Fibroblast of upper back skin (primary cell): ENCODE measurements around the gene FRMD3.
"Not testable (repeated sequence)": the region's sequence is repeated elsewhere in the genome, so short reads cannot be mapped to it uniquely, and the experiment has no call there.

Experiments used
- DNase-seq: peaks from one replicate; pipeline ENCODE4 v3.0.0-alpha.2; 2013

FRMD3 gene

DNA sequence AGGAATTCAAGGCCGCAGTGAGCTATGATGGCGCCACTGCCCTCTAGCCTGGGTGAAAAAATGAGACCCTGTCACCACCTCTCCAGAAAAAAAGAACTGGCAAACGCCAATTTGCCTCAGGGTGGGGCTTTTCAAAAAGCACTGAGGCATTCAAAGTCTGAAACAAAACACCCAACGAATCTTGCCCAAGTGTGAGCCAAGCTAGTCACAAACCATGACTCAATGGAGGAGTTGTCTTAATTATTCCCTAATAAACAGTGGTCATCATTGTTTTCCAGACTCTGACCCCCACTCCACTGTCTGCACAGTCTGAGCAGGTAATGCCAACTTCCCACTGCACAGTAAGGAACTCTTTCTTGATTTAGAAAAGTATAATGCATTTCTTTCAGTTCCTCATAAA, 16.8 kb downstream of the FRMD3 start:
- DNase-seq, result no peak

GRCh38 chr9:83521011-83521410, 17.2 kb downstream of the FRMD3 start:
- no peak for DNase-seq

GRCh38 chr9:83520292-83520691, 17.9 kb downstream of the FRMD3 start:
- DNase-seq, result peak; percentile 21

GRCh38 chr9:83517980-83518379, 20.2 kb downstream of the FRMD3 start:
- DNase-seq, result not testable (repeated sequence)

GRCh38 chr9:83514767-83515166, 23.4 kb downstream of the FRMD3 start:
- no peak for DNase-seq

- no peak for DNase-seq
Measured at GRCh38 chr9:83512621-83513020, 25.6 kb downstream of the FRMD3 start.

GRCh38 chr9:83511051-83511450, 27.1 kb downstream of the FRMD3 start:
- peak; percentile 26 for DNase-seq

- DNase-seq, result peak; percentile 98
Measured at GRCh38 chr9:83509402-83509801, 28.8 kb downstream of the FRMD3 start.

DNA sequence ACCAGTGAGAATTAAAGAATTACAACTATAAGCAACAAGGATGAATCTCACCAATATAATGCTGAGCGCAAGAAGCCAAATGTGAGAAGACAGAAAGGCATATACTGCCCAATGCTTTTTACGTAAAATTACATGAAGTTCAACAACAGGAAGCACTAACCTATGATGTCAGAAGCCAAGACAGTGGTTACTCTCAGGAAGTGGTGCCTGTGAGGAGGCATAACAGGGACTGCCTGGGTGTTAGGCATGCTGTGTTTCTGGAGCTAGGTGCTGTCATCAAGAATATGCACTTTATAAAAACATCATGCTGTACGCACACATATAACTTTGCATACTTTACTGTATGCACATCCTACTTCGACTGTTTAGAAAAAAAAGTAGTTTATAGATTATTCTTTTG, 30.1 kb downstream of the FRMD3 start:
- peak; percentile 23 for DNase-seq

DNA sequence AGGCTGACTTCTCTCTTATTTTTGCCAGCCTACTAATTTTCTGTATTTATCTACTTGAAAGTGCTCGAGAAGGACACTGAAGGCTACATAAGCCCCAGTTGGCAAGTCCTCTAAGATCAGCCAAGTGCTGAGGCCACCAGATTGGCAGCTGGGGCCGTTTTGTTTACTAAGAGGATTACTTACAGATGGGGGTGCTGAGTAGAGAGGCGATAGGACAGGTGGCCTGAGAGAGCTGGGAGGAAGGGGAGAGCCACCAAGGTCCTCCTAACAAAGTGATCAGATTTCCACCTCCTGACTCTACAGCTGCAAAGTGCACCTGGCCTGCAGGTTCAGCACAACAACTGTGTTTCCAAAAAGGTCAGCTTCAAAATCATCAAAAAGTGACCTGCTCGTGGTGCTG, 32.9 kb downstream of the FRMD3 start:
- no peak for DNase-seq

- DNase-seq, result no peak
Measured at GRCh38 chr9:83503866-83504265, 34.3 kb downstream of the FRMD3 start.

DNA sequence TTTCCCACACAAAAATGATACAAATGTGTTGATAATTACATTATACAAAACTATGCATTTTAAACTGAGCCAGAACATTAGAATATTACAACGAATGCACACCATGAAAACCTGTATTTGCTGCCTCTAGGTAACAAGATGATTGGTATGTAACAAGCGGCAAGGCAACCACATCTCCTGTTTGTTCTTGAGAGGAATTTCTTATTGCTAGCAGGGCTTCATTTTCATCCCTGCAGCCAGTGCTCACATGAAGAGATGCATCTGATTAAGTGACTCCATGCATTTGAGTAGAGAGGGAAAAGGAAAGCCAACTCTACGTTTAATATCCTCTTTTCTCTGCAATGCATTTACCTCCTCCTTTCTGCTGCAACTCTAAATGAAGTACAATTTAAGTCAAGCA, 36.6 kb downstream of the FRMD3 start:
- DNase-seq, result peak; percentile 40

GRCh38 chr9:83497441-83497840, 40.8 kb downstream of the FRMD3 start:
- no peak for DNase-seq

DNA sequence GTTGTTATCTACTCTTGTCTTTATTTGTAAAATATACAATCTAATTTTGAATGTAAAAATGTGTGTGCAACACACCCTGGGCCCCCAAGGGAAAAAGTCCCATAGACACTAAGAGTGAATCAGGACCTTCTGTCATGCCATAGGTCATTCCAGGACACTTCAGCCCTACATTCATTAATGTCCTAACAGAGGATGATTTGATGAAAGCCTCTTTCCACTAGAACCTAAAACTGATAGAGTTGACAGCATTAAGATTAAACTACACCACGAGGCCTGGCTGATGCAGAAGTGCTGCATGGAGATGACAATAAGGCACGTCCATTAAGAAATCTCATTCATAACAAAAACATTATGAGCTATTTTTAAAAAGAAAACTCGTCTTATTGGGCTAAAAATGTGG, 46.2 kb downstream of the FRMD3 start:
- DNase-seq, result no peak

DNA sequence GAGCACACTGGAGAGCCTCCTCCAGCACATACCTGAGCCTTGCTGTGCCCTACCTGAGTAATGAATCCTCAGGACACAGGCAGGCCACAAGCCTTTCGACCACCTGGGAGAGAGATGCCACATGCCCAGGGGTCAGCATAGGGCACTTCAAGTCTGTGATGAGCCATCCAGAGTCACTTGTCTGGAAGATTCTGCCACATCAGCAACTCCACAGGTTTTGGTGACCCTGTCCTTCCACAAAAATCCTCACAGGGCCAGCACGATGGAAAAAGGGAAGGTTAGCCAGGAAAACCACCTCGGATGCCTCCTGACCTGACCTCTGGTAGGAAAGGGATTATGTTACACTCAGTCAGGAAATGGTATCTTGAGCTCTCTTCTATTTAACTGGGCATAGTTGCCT, 46.8 kb downstream of the FRMD3 start:
- no peak for DNase-seq

- DNase-seq, result no peak
Measured at GRCh38 chr9:83489961-83490360, 48.2 kb downstream of the FRMD3 start.

GRCh38 chr9:83484990-83485389, 53.2 kb downstream of the FRMD3 start:
- DNase-seq, result no peak

GRCh38 chr9:83483223-83483622, 55.0 kb downstream of the FRMD3 start:
- no peak for DNase-seq

DNA sequence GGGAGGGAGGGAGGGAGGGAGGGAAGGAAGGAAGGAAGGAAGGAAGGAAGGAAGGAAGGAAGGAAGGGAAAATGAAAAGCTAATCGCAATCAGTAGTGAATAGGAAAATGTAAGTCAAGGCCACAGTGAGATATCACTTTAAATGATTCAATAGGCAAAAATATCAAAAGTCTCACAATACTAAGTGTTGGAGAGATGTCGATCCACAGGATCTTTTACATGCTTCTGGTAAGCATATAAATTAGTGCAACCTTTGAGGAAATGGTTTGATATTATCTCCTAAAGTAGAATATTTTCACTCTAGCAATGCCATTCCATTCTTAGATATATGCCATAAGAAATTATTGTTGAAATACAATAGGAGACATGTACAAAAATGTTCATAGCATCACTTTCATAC, 58.4 kb downstream of the FRMD3 start:
- no peak for DNase-seq

DNA sequence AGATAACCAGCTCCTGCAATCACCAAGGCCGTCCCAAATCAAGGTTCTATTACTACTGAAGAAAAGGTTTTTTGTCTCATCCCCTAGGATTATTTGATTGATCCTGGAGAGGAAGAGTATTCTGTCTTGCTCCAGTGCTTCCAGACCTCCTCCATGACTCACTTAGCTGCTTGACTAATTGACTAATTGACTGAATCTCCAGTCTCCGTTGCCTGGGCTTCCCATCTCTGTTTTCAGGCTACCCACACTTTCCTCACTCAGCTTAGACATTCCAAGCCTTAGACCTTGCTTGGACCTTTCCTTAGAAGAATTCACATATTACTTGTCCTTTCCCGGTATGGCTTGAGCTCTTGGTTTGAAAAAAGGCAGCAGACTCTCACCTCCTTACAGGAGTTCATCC, 60.6 kb downstream of the FRMD3 start:
- DNase-seq, result peak; percentile 59

GRCh38 chr9:83477120-83477519, 61.1 kb downstream of the FRMD3 start:
- DNase-seq, result no peak

DNA sequence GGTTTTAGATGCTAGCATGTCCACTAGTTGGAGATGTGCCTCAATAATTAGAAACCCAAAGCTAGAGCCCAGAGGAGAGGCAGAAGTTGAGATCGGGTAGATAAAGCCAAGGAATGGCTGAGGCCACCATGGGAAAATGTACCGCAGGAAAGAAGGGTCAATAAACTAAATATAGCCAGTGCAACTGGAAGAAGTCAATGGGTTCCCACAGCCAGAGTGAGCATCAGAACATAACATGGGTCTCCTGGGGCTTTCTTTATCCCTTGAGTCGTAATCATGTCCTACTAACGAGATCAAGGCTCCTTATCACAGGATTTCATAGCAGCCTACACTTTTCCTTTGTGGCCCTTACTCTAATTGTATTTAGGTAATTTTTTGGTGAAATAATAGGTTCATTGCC, 61.7 kb downstream of the FRMD3 start:
- DNase-seq, result no peak

DNA sequence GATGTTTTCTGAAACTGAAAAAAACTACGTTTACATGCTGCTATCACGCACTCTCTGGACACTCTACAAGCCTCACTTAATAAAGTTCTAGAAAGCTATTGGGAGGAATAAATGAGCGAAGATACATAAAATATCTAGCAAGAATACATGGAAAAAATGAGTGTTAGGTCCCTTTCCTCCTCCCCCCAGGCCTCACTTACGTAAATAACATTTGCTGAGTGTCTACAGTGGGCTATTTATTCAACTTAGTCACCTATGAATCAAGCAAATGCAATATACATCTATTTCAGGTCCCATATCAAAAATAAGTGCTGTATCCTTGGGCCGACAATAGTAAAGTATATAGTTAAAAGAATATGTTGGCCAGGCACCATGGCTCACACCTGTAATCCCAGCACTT, 62.5 kb downstream of the FRMD3 start:
- no peak for DNase-seq

GRCh38 chr9:83474631-83475030, 63.6 kb downstream of the FRMD3 start:
- no peak for DNase-seq

DNA sequence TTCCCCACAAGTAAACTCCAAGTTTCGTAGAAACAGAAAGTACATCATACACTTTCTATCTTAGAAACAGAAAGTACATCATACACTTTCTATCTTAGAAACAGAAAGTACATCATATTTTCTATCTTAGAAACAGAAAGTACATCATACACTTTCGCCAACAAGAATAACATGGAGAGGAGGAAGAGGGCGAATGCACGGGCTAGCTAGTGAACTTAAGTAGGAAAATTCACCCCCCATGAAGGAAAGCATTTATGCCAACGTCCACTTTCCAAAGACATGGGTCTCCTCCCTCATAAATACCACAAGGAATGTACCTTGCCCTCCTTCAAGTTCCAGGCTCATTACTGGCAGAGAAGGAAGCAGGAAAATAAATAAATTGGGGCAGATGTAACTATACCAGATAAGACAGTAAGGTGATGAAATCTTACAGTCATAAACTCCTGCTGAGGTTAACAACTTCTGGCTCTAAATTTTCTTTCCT, 64.7 kb downstream of the FRMD3 start:
- DNase-seq, result peak; percentile 25

GRCh38 chr9:83472764-83473163, 65.4 kb downstream of the FRMD3 start:
- no peak for DNase-seq
